Motor neuron (in vitro differentiated cells): ENCODE measurements around the gene GTPBP4. TPM values are rescaled to one million over a fixed set of nuclear protein-coding genes. Genes with fewer than 3 reads are reported as not detected.

ENCODE experiments used
- ATAC-seq, 8 experiments: fragments of 200-7000 bp; cut with Tn5 transposase; replicated peaks in 6 of 8; 2 replicates each; pipeline ENCODE4 v1.8.0; 2021; ENCODE audit warnings: mild to moderate bottlenecking in 8 of 8, moderate library complexity in 8 of 8
- H3K27ac ChIP-seq, 2 donors: fragments of 250-450 bp; sonication (Bioruptor Pico); 2 replicates each; pipeline ENCODE4 v1.9.0; 2021; ENCODE audit warnings: antibody characterized with exemption in 2 of 2, mild to moderate bottlenecking in 2 of 2, moderate library complexity in 1 of 2
- H3K4me1 ChIP-seq, 2 donors: fragments of 250-450 bp; sonication (Bioruptor Pico); replicated peaks in 1 of 2; 2 replicates each; pipeline ENCODE4 v1.6.1; 2021; ENCODE audit warnings: antibody characterized with exemption in 2 of 2, mild to moderate bottlenecking in 2 of 2, moderate library complexity in 1 of 2
- H3K4me3 ChIP-seq, 5 donors: fragments of 250-450 bp; sonication (Bioruptor Pico); 2 replicates each; pipeline ENCODE4 v1.9.0; 2021; ENCODE audit warnings: antibody characterized with exemption in 5 of 5, mild to moderate bottlenecking in 5 of 5, moderate library complexity in 4 of 5
- WGBS, 10 experiments: fragments of 450-650 bp; shearing (Covaris generic); methylation state at CpG; one replicate each; pipeline ENCODE4 v1.0.0; 2022; 5-methylcytosine and 5-hydroxymethylcytosine counted together
- in situ Hi-C, 9 experiments: fragments of 400-800 bp; cut with MboI; loops; one replicate each; pipeline ENCODE4 v1.15.0; 2021; ENCODE audit warnings: low sequenced_read_pairs in 9 of 9, low pct_unique_long_range_greater_than_20kb in 2 of 9; ENCODE audit not compliant: unreplicated experiment in 9 of 9
- total RNA-seq, 8 experiments: library from RNA; unstranded; fragments of 300-600 nt; gene quantifications; 2 replicates each; pipeline versions ENCODE4 v1.2.3 to v1.2.4, GENCODE V29; 2022

Gene GTPBP4
- total RNA-seq, 8 experiments from 2014 or later, result 35.9 to 115 (median 49.1) TPM

GRCh38 chr10:971150-971542 is 17.1 kb upstream of the GTPBP4 start:
- Histone ChIP-seq H3K27ac (no peak overlapping the region), H3K4me1 (peaks cover 12 to 28% of the 10 kb centered on the region in 2 donors), H3K4me3 (no peak overlapping the region)
- 15 to 94% (median 83%) methylated on average over 1 to 4 of the region's 4 CpGs; no CpG with 5 or more reads in 2 of the 10 experiments for WGBS, 10 experiments
- in situ Hi-C loops, result no loop called here
- ATAC-seq, result peak in 5 of 8 experiments; percentile 40 to 81 (median 62)

GRCh38 chr10:971613-972012 is 16.6 kb upstream of the GTPBP4 start:
- peak in 3 of 8 experiments; percentile 14 to 71 (median 50) for ATAC-seq
- no peak overlapping the region for H3K27ac ChIP-seq
- no peak overlapping the region for H3K4me3 ChIP-seq
- WGBS, 10 experiments, result 23 to 87% (median 76%) methylated on average over 1 to 9 of the region's 12 CpGs; no CpG with 5 or more reads in 2 of the 10 experiments
- peaks cover 12 to 28% of the 10 kb centered on the region in 2 donors for H3K4me1 ChIP-seq
- in situ Hi-C loops, result no loop called here

GRCh38 chr10:972763-973162 is 15.5 kb upstream of the GTPBP4 start:
- Histone ChIP-seq H3K27ac (no peak overlapping the region), H3K4me1 (peaks cover 12 to 28% of the 10 kb centered on the region in 2 donors)
- WGBS, 10 experiments, result 65 to 90% (median 75%) methylated on average over 2 to 5 of the region's 8 CpGs; no CpG with 5 or more reads in 6 of the 10 experiments

GRCh38 chr10:974038-974784 is 14.0 kb upstream of the GTPBP4 start:
- Histone ChIP-seq H3K27ac (no peak overlapping the region), H3K4me1 (peaks cover 12 to 16% of the 10 kb centered on the region in 2 donors), H3K4me3 (no peak overlapping the region)
- 67 to 94% (median 81%) methylated on average over 1 to 13 of the region's 20 CpGs for WGBS, 10 experiments
- in situ Hi-C loops, result no loop called here
- peak in 2 of 8 experiments; percentile 21 to 32 for ATAC-seq

More at GRCh38 chr10:972763-973162, 15.5 kb upstream of the GTPBP4 start:
- H3K4me3 ChIP-seq, result no peak overlapping the region
- ATAC-seq, result no peak
- in situ Hi-C loops, result no loop called here

GRCh38 chr10:974785-975074 is 13.5 kb upstream of the GTPBP4 start:
- no peak overlapping the region for H3K27ac ChIP-seq
- 88 to 100% (median 95%) methylated on average over 1 to 4 of the region's 5 CpGs; no CpG with 5 or more reads in 3 of the 10 experiments for WGBS, 10 experiments
- no peak for ATAC-seq
- H3K4me3 ChIP-seq, result no peak overlapping the region
- in situ Hi-C loops, result no loop called here
- peaks cover 12% of the 10 kb centered on the region in 2 donors for H3K4me1 ChIP-seq

- H3K27ac ChIP-seq, result no peak overlapping the region
- in situ Hi-C loops, result no loop called here
- ATAC-seq, result no peak
- WGBS, 10 experiments, result 90 to 100% (median 97%) methylated on average over 2 to 21 of the region's 22 CpGs; no CpG with 5 or more reads in 3 of the 10 experiments
- no peak overlapping the region for H3K4me3 ChIP-seq
- no peaks in the 10 kb centered on the region for H3K4me1 ChIP-seq
These were observed 11.9 kb upstream of the GTPBP4 start for GRCh38 chr10:976316-976715.

- Histone ChIP-seq H3K27ac (no peak overlapping the region), H3K4me1 (no peaks in the 10 kb centered on the region), H3K4me3 (no peak overlapping the region)
- no peak for ATAC-seq
- in situ Hi-C loops, result no loop called here
- WGBS, 10 experiments, result 54 to 100% (median 84%) methylated on average over 1 to 2 of the region's 2 CpGs
These were observed 9.3 kb upstream of the GTPBP4 start for GRCh38 chr10:978826-979421.

- WGBS, 10 experiments, result 83 to 100% (median 93%) methylated on average over 1 to 5 of the region's 5 CpGs; no CpG with 5 or more reads in 4 of the 10 experiments
- no peak overlapping the region for H3K4me3 ChIP-seq
- in situ Hi-C loops, result no loop called here
- ATAC-seq, result no peak
- H3K4me1 ChIP-seq, result no peaks in the 10 kb centered on the region
- H3K27ac ChIP-seq, result no peak overlapping the region
These were observed 7.7 kb upstream of the GTPBP4 start for GRCh38 chr10:980468-981093.

GRCh38 chr10:983401-983800 is 4.8 kb upstream of the GTPBP4 start:
- in situ Hi-C loops, result no loop called here
- no peak for ATAC-seq
- WGBS, 10 experiments, result 89 to 100% (median 93%) methylated on average over 1 to 5 of the region's 6 CpGs; no CpG with 5 or more reads in 1 of the 10 experiments
- peaks cover 2 to 6% of the 10 kb centered on the region in 2 donors for H3K4me1 ChIP-seq
- H3K4me3 ChIP-seq, result no peak overlapping the region
- no peak overlapping the region for H3K27ac ChIP-seq

GRCh38 chr10:983971-984655 is 4.1 kb upstream of the GTPBP4 start:
- peaks cover 4 to 6% of the 10 kb centered on the region in 2 donors for H3K4me1 ChIP-seq
- WGBS, 10 experiments, result 61 to 100% (median 87%) methylated on average over 2 to 9 of the region's 9 CpGs
- no peak for ATAC-seq
- H3K27ac ChIP-seq, result no peak overlapping the region
- in situ Hi-C loops, result no loop called here
- H3K4me3 ChIP-seq, result no peak overlapping the region

- Histone ChIP-seq H3K4me1 (peaks cover 11 to 14% of the 10 kb centered on the region in 2 donors), H3K27ac (no peak overlapping the region), H3K4me3 (no peak overlapping the region)
- in situ Hi-C loops, result no loop called here
- 87 to 100% (median 96%) methylated on average over 1 to 2 of the region's 2 CpGs; no CpG with 5 or more reads in 4 of the 10 experiments for WGBS, 10 experiments
- ATAC-seq, result no peak
These were observed 2.9 kb upstream of the GTPBP4 start for GRCh38 chr10:985361-985760.

GRCh38 chr10:986137-986825 is 2.0 kb upstream of the GTPBP4 start:
- no peak overlapping the region for H3K4me3 ChIP-seq
- H3K27ac ChIP-seq, result no peak overlapping the region
- ATAC-seq, result no peak
- H3K4me1 ChIP-seq, result peaks cover 11 to 14% of the 10 kb centered on the region in 2 donors
- WGBS, 10 experiments, result 80 to 100% (median 96%) methylated on average over 1 to 5 of the region's 7 CpGs
- in situ Hi-C loops, result no loop called here
